Measurements from ENCODE around the gene ABCA2.

GRCh38 chr9:136969150-136969549, 58.9 kb downstream of the ABCA2 start:
- no peak for TF ChIP-seq CTCF (IDR thresholded peaks at IDR 0.05 in 4 of 5, conservative IDR thresholded peaks at IDR 0.05 in 1 of 5)
- TF ChIP-seq POLR2A (IDR thresholded peaks at IDR 0.05), result no peak
